Activated CD8-positive, alpha-beta memory T cell treated with anti-CD3 and anti-CD28 coated beads, Interleukin-2, amount 50 U/mL, for 4 hours (primary cell): Measurements from ENCODE around the gene BARD1.
"Not testable (repeated sequence)": the region's sequence is repeated elsewhere in the genome, so short reads cannot be mapped to it uniquely, and the experiment has no call there.

Source experiments
- DNase-seq: peaks from one replicate; pipeline ENCODE4 v3.0.0-alpha.2; 2020

The BARD1 gene

DNA sequence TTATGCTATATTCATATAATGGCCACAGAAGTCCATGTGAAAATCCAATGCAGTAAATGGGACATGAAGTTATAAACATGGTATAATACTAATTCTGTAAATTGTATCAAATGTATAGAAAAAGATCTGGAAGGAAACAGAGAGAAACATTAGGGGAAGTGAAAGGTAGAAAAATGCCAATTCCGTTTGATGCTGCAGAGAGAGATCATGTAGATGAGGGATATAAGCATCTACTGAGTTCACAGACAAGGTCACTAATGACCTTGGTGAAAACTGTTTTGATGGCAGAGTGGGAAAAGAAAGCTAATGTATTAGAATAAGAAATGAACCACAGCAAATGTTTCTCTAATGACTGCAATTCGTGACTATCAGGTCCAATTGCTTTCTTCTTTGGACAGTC, 56.0 kb downstream of the BARD1 start:
- DNase-seq, result no peak

DNA sequence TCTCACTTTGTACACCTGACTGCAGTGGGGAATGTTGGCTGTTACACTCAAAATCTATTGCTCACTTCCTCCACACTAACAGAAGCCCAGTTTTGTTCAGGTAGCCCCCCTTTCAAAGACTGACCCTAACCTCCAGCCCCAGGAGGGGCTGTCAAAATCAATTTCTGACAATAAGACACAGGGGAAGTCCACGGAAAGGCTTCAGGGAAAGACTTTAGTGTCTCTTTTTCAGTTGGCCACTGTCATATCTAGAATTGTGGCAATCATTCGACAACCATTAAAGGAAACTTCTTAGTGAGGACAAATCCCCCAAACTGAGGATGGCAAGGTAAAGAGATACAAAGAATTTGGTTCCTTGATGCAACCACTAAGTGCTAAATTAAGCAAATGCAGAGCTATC, 59.0 kb downstream of the BARD1 start:
- no peak for DNase-seq

GRCh38 chr2:214747992-214748391, 61.5 kb downstream of the BARD1 start:
- DNase-seq, result no peak

DNA sequence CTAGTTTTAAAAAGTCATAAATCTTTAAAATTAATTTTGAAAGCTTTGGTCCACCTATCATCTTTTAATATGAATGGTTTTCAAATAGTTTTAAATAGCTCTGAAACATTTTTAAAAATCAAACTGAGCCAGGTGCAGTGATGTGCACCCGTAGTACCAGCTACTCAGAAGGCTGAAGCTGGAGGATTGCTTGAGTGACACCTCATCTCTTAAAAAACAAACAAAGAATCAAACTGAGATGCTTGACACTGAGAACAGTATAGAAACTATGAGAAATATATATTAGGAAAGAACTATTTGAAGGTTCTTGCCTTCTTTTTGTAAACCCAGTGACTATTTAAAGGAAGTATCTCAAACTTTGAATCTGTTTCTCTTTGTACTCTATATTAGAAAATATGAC, 67.4 kb downstream of the BARD1 start:
- DNase-seq, result no peak

DNA sequence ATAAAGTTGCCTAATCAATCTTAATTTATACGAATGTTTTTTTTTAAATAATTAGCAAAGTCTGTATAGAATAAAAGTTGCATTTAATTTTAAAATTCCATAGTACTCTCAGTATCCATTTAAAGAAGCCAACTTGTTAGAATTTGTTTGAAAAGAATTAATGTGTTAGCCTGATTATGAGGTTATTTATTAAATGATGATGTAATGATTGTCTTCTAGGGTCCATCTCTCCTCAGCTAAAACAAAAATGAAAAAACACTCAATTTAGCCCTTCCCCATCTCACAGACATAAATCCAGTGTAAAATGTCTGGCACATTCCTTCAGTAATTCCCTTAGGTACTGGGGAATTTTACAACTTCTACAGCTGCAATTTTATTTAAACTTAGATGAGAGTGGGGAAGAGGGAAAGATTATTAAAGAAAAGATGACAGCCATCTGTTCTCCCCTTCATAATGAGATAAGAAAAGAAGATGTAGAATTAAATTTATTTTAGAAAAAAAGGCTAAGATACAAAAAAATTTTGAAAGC, 68.6 kb downstream of the BARD1 start:
- no peak for DNase-seq

- DNase-seq, result no peak
Measured at GRCh38 chr2:214737188-214737587, 72.3 kb downstream of the BARD1 start.

- no peak for DNase-seq
Measured at GRCh38 chr2:214730800-214731407, 78.6 kb downstream of the BARD1 start.

DNA sequence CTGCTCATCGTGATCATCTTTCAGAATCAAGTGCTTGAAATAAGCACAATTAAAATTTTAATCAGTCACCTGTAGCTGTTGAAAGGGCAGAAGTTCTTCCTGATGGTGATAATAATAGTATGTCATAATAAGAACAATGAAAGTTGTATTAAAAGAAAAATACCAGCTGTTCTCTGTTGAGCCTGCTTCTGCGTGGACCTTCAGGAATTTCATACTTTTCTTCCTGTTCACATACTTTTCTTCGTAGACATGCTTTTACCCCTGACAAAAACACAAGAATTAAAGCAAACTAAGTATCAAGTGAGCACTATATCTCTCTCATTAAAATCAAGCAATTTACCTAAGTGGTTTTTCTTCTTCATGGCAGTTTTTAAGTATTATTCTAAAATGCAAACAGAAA, 79.2 kb downstream of the BARD1 start:
- no peak for DNase-seq

- DNase-seq, result no peak
Measured at GRCh38 chr2:214724741-214725140, 84.7 kb downstream of the BARD1 start.

DNA sequence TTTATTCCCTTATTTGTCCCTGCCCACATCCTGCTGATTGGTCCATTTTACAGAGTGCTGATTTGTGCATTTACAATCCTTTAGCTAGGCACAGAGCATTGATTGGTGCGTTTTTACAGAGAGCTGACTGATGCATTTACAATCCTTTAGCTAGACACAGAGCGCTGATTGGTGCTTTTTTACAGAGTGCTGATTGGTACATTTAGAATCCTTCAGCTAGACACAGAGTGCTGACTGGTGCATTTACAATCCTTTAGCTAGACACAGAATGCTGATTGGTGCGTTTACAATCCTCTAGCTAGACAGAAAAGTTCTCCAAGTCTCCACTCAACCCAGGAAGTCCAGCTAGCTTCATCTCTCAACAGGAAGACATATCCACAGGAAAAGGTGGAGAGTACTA, 91.6 kb downstream of the BARD1 start:
- DNase-seq, result not testable (repeated sequence)

GRCh38 chr2:214716811-214717560, 92.5 kb downstream of the BARD1 start:
- no peak for DNase-seq

DNA sequence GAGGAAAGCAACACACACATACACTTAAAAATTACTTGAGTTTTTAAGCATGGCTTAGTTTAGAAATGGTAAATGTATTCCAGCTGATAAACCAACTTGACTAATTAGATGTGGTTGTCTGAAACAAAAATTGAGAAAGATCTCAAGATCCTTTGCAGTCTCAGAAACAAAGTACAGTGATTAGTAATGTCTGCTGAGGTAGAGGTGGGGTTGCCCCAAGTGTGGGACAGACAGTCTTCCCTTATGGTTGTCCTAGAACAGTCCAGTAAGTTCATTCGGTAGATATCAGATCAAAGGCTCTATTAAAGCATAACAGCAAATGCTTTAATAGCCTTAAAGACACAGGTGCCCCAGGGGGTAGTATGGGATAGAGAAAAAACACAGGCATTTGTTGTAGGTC, 94.5 kb downstream of the BARD1 start:
- DNase-seq, result no peak

DNA sequence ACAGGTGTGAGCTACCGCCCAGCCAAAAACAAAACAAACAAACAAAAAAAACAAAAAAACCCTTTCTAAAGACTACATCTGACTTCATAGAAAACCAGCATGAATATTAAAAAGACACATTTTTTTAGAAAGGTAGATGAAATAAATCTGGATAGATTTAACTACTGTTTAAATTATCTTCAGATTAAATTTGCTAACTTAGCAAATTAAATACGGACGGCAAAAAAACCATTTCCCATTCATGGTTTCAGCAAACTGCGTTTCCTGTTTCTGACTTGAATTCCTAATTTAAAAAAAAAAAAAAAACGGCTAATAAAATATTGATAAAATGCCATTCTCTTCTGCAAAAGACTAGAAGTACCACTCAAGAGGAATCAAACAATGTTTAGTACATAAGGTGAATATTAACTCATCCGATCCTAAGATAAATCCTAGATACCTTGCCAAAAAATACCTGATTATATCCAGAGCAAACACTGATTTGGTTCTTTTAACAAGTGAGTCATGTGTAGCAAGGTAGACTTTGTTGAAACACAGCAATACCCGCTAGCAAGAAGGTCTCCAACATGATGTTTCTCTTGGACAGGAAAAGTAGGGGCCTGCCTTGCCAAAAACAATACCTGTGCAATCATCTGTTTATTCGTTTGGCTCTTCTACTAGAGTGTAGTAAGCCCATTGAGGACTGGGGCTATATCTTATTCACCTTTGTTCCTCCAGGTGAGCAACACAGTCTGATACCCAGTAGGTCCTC, 96.2 kb downstream of the BARD1 start:
- DNase-seq, result no peak

DNA sequence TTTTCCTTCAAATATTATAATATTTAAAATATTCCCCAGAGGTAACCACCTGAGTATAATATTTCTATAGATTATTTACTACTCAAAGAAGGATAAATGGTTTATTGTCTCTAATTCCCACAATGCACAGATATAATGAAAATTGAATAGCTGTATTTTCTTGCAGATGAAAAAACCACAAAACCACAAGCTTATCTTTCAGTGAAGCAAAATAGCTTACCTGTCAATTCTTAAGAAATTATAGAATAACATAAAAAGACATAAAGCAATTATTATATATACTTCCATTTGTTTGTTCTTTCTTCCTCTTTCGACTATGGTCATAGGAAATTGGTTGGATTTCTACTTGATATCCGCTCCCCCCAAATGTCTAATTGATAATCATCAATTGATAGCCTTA, 98.8 kb downstream of the BARD1 start:
- DNase-seq, result no peak

GRCh38 chr2:214706986-214707385, 102.5 kb downstream of the BARD1 start:
- no peak for DNase-seq

DNA sequence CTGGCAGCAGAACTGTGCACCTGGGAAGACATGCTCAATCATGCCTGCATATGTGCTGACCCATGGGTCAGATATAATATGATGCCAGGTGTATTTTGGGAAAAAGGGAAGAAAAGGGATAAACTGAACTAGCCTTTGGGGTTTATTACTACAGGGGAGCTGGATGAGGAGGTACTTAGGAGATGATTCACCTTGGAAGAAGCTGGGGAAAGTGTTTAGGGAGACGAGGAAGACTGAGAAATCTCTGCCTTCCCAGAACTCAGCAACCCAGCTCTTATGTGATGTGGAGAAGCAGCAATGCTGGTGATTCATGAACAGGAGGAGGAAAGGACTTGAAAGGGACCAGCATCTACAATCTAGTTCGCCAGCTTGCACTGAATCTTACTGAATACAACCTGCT, 110.2 kb downstream of the BARD1 start:
- DNase-seq, result no peak

DNA sequence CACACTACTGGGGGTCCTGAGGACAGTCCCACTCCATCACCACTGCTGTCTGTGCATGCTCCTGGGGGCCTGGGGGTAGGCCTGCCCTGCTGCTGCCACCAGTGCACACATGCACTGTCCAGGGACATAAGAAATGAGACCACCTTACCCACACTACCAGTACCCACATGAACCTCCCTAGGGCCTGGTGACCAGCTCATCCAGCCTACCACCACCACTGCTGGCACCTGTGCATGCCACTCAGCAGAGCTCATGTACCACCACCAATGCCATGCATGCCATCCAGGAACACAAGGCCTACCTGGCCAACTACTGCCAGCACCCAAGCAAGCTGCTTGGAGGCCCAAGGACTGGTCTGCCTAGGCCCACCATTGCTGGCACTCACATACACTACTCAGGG, 112.8 kb downstream of the BARD1 start:
- DNase-seq, result no peak

DNA sequence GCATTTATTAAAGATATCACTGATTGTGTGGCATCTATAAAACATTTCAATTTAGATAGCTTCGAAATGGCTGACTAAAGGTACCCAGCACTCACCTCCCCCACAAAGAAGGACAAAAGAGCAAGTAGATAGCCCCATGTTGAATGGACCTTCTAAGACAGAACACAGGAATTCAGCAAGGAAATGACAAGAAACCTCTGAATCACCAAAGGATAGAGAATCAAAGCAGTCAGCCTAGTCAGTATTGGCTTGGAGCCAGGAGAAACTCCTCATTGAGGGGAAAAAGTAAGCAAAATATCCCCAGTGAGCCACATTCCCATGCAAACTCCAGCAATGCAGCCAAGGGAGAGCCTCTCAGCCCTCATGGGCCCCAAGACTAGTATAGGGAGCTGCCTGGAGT, 113.7 kb downstream of the BARD1 start:
- no peak for DNase-seq

GRCh38 chr2:214683557-214683956, 125.9 kb downstream of the BARD1 start:
- DNase-seq, result not testable (repeated sequence)

- DNase-seq, result no peak
Measured at GRCh38 chr2:214679736-214680135, 129.7 kb downstream of the BARD1 start.

DNA sequence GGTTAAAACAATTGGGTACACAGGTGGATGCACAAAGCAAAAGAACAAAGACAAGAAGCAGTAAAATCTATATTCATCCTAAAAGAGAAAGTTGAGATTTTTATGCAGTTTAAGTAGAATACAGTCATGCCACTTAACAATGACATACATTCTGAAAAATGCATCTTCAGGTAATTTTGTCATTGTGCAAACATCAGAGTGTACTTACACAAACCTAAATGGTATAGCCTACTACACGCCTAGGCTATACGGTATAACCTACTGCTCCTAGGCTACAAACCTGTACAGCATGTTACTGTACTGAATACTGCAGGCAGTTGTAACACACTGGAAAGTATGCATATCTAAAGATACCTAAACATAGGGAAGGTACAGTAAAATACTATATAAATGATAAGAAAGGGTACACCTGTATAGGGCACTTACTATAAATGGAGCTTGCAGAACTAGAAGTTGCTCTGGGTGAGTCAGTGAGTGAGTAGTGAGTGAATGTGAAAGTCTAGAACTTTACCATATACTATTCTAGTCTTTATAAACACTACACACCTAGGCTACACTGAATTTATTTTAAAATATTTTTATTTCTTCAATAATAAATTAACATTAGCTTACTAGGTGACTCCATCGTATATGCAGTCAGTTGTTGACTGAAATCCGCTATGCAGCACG, 132.9 kb downstream of the BARD1 start:
- no peak for DNase-seq
